PC-3 (cell line): ENCODE measurements around the gene THEMIS. TPM values are rescaled to one million over a fixed set of nuclear protein-coding genes. Genes with fewer than 3 reads are reported as not detected.

Source experiments
- ATAC-seq: fragments of 200-7000 bp; cut with Tn5 transposase; 2 replicates; pipeline ENCODE4 v1.9.1; 2020; ENCODE audit warnings: mild to moderate bottlenecking, moderate library complexity
- BruUV-seq: library from RNA; stranded (reverse); fragments of 400-500 nt; replicated peaks from 2 replicates; lab custom pipeline; 2021; lab: Mats Ljungman, UMichigan
- CTCF ChIA-PET: fragments of 300-600 bp; sonication (Branson Sonifier 250); formaldehyde crosslinking; loops from one replicate; lab custom pipeline; 2022; ENCODE audit warnings: antibody characterized with exemption; lab: Charles Lee
- POLR2A ChIA-PET: fragments of 300-600 bp; sonication (Branson Sonifier 250); formaldehyde crosslinking; loops from one replicate; lab custom pipeline; 2022; ENCODE audit warnings: antibody characterized with exemption; ENCODE audit not compliant: unreplicated experiment; lab: Charles Lee
- DNase-seq: peaks from one replicate; pipeline ENCODE4 v3.0.0-alpha.2; 2015
- H2AFZ ChIP-seq: fragments of 300-600 bp; sonication (generic); 2 replicates; pipeline ENCODE4 v1.6.0; 2016; ENCODE audit warnings: antibody characterized with exemption, low read length
- H3F3A ChIP-seq: fragments of 300-600 bp; sonication (generic); one replicate; pipeline ENCODE4 v1.6.0; 2017; ENCODE audit warnings: antibody characterized with exemption, low read length, control low read depth, mild to moderate bottlenecking; ENCODE audit not compliant: unreplicated experiment
- H3K27ac ChIP-seq: fragments of 300-600 bp; sonication (generic); 2 replicates; pipeline ENCODE4 v1.5.1; 2016; ENCODE audit warnings: mild to moderate bottlenecking, low read length
- H3K27me3 ChIP-seq: fragments of 300-600 bp; sonication (generic); 2 replicates; pipeline ENCODE4 v1.6.1; 2016; ENCODE audit warnings: low read length, mixed read lengths
- H3K36me3 ChIP-seq: fragments of 300-600 bp; sonication (generic); 2 replicates; pipeline ENCODE4 v1.6.1; 2016; ENCODE audit warnings: low read depth, mixed run types, low read length, mixed read lengths
- H3K4me1 ChIP-seq: fragments of 300-600 bp; sonication (generic); 2 replicates; pipeline ENCODE4 v1.5.1; 2016; ENCODE audit warnings: low read length; ENCODE audit not compliant: insufficient read depth
- H3K4me2 ChIP-seq: fragments of 300-600 bp; sonication (generic); 2 replicates; pipeline ENCODE4 v1.6.0; 2016; ENCODE audit warnings: low read length
- H3K4me3 ChIP-seq: fragments of 300-600 bp; sonication (generic); 2 replicates; pipeline ENCODE4 v1.5.1; 2016; ENCODE audit warnings: mild to moderate bottlenecking, low read length, mixed read lengths
- H3K79me2 ChIP-seq: fragments of 300-600 bp; sonication (generic); 2 replicates; pipeline ENCODE4 v1.6.1; 2017; ENCODE audit warnings: low read length, mixed read lengths
- H3K9ac ChIP-seq: fragments of 300-600 bp; sonication (generic); 2 replicates; pipeline ENCODE4 v1.6.0; 2016; ENCODE audit warnings: mild to moderate bottlenecking, low read length
- H3K9me2 ChIP-seq: fragments of 300-600 bp; sonication (generic); replicated peaks from 2 replicates; pipeline ENCODE4 v1.6.1; 2016; ENCODE audit warnings: mixed run types, low read length, mixed read lengths
- H3K9me3 ChIP-seq: fragments of 300-600 bp; sonication (generic); 2 replicates; pipeline ENCODE4 v1.6.1; 2016; ENCODE audit warnings: low read length, mixed read lengths
- H4K20me1 ChIP-seq: fragments of 300-600 bp; sonication (generic); 2 replicates; pipeline ENCODE4 v1.6.1; 2016; ENCODE audit warnings: low read length, mixed read lengths
- CTCF ChIP-seq: fragments of 300-600 bp; sonication (generic); conservative IDR thresholded peaks from 2 replicates; pipeline ENCODE4 v1.5.1; 2017; ENCODE audit warnings: antibody characterized with exemption, low read depth, mild to moderate bottlenecking, low read length
- EZH2 ChIP-seq: fragments of 300-600 bp; sonication (generic); IDR thresholded peaks from one replicate; pipeline ENCODE4 v1.6.1; 2017; ENCODE audit warnings: antibody characterized with exemption, mild to moderate bottlenecking, low read length; ENCODE audit not compliant: unreplicated experiment
- EZH2phosphoT487 ChIP-seq: fragments of 300-600 bp; sonication (generic); IDR thresholded peaks from 2 replicates; pipeline ENCODE4 v1.6.1; 2018; ENCODE audit warnings: mild to moderate bottlenecking, antibody characterized with exemption, low read length, borderline replicate concordance
- intact Hi-C: fragments of 100-400 bp; cut with micrococcal nuclease; formaldehyde crosslinking; loops from 2 replicates; pipeline ENCODE4 v1.9.0; 2023
- total RNA-seq: library from RNA; depleted of rRNA; stranded (reverse); fragments of >200 nt; gene quantifications from 2 replicates; pipeline ENCODE4 v1.2.3, GENCODE V29; 2014

The THEMIS gene
- total RNA-seq, 1 experiment from 2014 or later = not detected

- DNase-seq (no peak), ATAC-seq (no peak)
- H2AFZ ChIP-seq = no peak overlapping the region
- H3K27me3 ChIP-seq = no peaks in the 10 kb centered on the region
- H3K9ac ChIP-seq = no peak overlapping the region
- ChIA-PET CTCF (no interaction called here), POLR2A (no interaction called here)
- H4K20me1 ChIP-seq = no peaks in the 10 kb centered on the region
- H3K4me2 ChIP-seq = no peak overlapping the region
- H3K4me3 ChIP-seq = no peak overlapping the region
- no peaks in the 10 kb centered on the region for H3F3A ChIP-seq
- no peaks in the 10 kb centered on the region for H3K79me2 ChIP-seq
- H3K27ac ChIP-seq = no peak overlapping the region
- no peaks in the 10 kb centered on the region for H3K4me1 ChIP-seq
- H3K36me3 ChIP-seq = no peaks in the 10 kb centered on the region
- no peaks in the 10 kb centered on the region for H3K9me3 ChIP-seq
- no TSS peak for BruUV-seq
- TF ChIP-seq EZH2phosphoT487 (no peak), CTCF (no peak)
- intact Hi-C loops = no loop called here
- H3K9me2 ChIP-seq = no peaks in the 10 kb centered on the region
Measured at GRCh38 chr6:127877231-127877630, 23.6 kb downstream of the THEMIS start.

DNA sequence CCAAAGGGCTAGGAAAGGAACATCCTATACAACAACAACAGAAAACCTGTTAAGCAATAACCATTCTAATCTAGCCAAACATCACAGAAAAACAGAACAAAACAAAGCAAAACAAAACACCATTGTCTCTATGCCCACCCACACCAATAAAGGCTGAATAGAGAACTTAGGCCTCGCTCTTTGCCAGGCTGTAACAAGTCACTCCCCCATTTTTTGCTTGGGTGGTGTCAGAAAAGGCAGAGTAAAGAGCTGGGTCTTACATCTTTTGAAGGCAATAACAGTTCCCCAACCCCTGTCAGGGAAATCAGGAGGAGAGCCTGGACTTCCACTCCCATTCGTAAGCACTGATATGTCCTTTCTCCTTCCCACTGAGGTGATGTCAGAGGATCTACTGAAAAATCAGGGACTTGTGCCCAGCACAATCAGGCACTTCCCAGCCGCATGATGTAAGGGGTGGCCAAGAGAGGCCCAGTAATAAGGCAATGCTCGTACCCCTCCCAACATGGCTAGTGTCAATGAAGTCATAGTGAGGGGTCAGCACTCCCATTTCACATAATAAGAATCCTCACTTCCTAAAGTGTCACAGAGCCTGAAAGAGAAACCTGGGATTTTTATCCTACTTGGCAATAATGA lies 31.0 kb downstream of the THEMIS start:
- Histone ChIP-seq H3K4me1 (no peaks in the 10 kb centered on the region), H3K9me2 (no peaks in the 10 kb centered on the region), H3K27me3 (no peaks in the 10 kb centered on the region), H3K9me3 (no peaks in the 10 kb centered on the region), H3K4me3 (no peak overlapping the region), H3F3A (no peaks in the 10 kb centered on the region), H4K20me1 (no peaks in the 10 kb centered on the region), H3K36me3 (no peaks in the 10 kb centered on the region), H3K4me2 (no peak overlapping the region), H3K9ac (no peak overlapping the region), H2AFZ (no peak overlapping the region), H3K27ac (no peak overlapping the region), H3K79me2 (no peaks in the 10 kb centered on the region)
- TF ChIP-seq EZH2 (no peak), CTCF (no peak), EZH2phosphoT487 (no peak)
- DNase-seq (no peak), ATAC-seq (no peak)
- intact Hi-C loops = no loop called here
- ChIA-PET POLR2A (no interaction called here), CTCF (no interaction called here)
- no TSS peak for BruUV-seq

- no peaks in the 10 kb centered on the region for H3K4me1 ChIP-seq
- no TSS peak for BruUV-seq
- no peak for TF ChIP-seq CTCF
- no peak for TF ChIP-seq EZH2phosphoT487
- no peak for TF ChIP-seq EZH2
- no peaks in the 10 kb centered on the region for H4K20me1 ChIP-seq
- intact Hi-C loops = no loop called here
- no peaks in the 10 kb centered on the region for H3K9me3 ChIP-seq
- H3K4me2 ChIP-seq = no peak overlapping the region
- H3F3A ChIP-seq = no peaks in the 10 kb centered on the region
- ChIA-PET POLR2A (no interaction called here), CTCF (no interaction called here)
- no peak overlapping the region for H2AFZ ChIP-seq
- H3K36me3 ChIP-seq = no peaks in the 10 kb centered on the region
- no peak overlapping the region for H3K27ac ChIP-seq
- H3K27me3 ChIP-seq = no peaks in the 10 kb centered on the region
- no peak overlapping the region for H3K4me3 ChIP-seq
- DNase-seq = no peak
- no peaks in the 10 kb centered on the region for H3K9me2 ChIP-seq
- no peak for ATAC-seq
- no peaks in the 10 kb centered on the region for H3K79me2 ChIP-seq
- H3K9ac ChIP-seq = no peak overlapping the region
Measured at GRCh38 chr6:127869183-127869582, 31.7 kb downstream of the THEMIS start.
